ENCODE results near the gene NAA80.

- TF ChIP-seq, protein P1, sequence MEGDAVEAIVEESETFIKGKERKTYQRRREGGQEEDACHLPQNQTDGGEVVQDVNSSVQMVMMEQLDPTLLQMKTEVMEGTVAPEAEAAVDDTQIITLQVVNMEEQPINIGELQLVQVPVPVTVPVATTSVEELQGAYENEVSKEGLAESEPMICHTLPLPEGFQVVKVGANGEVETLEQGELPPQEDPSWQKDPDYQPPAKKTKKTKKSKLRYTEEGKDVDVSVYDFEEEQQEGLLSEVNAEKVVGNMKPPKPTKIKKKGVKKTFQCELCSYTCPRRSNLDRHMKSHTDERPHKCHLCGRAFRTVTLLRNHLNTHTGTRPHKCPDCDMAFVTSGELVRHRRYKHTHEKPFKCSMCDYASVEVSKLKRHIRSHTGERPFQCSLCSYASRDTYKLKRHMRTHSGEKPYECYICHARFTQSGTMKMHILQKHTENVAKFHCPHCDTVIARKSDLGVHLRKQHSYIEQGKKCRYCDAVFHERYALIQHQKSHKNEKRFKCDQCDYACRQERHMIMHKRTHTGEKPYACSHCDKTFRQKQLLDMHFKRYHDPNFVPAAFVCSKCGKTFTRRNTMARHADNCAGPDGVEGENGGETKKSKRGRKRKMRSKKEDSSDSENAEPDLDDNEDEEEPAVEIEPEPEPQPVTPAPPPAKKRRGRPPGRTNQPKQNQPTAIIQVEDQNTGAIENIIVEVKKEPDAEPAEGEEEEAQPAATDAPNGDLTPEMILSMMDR (IDR thresholded peaks at IDR 0.05): no peak
- no peak for TF ChIP-seq EZH2 (IDR thresholded peaks at IDR 0.05)
These were observed 34.7 kb downstream of the NAA80 start for GRCh38 chr3:50264383-50264963.
